SKM-1 treated with dmso at 0.1 percent for 144 hours (cell line): Measurements from ENCODE around the gene MEIS3.

ENCODE experiments used
- DNase-seq: peaks from one replicate; lab custom pipeline; 2025; ENCODE audit not compliant: unreplicated experiment; lab: John Stamatoyannopoulos, UW

The MEIS3 gene

GRCh38 chr19:47419030-47419783 is at the start of gene MEIS3:
MEIS3 (minus strand) TSS chr19:47419527; CDS start chr19:47419081, 446 bp downstream.
- DNase-seq = no peak

GRCh38 chr19:47467914-47468313 is 48.6 kb upstream of the MEIS3 start:
- no peak for DNase-seq

GRCh38 chr19:47465957-47466356 is 46.6 kb upstream of the MEIS3 start:
- DNase-seq = no peak

GRCh38 chr19:47464675-47465419 is 45.5 kb upstream of the MEIS3 start:
- no peak for DNase-seq

- DNase-seq = no peak
These were observed 42.5 kb upstream of the MEIS3 start for GRCh38 chr19:47461876-47462275.

GRCh38 chr19:47459477-47459876 is 40.1 kb upstream of the MEIS3 start:
- no peak for DNase-seq

GRCh38 chr19:47458672-47459071 is 39.3 kb upstream of the MEIS3 start:
- DNase-seq = no peak

GRCh38 chr19:47456721-47457474 is 37.6 kb upstream of the MEIS3 start:
- no peak for DNase-seq

GRCh38 chr19:47450478-47450877 is 31.2 kb upstream of the MEIS3 start:
- no peak for DNase-seq

GRCh38 chr19:47448360-47448727 is 29.0 kb upstream of the MEIS3 start:
- no peak for DNase-seq

GRCh38 chr19:47447470-47448359 is 28.4 kb upstream of the MEIS3 start:
- DNase-seq = no peak

GRCh38 chr19:47446534-47447469 is 27.5 kb upstream of the MEIS3 start:
- no peak for DNase-seq

- no peak for DNase-seq
These were observed 26.6 kb upstream of the MEIS3 start for GRCh38 chr19:47445937-47446402.

GRCh38 chr19:47445527-47445926 is 26.2 kb upstream of the MEIS3 start:
- DNase-seq = no peak

GRCh38 chr19:47444388-47444821 is 25.1 kb upstream of the MEIS3 start:
- no peak for DNase-seq

- no peak for DNase-seq
These were observed 24.0 kb upstream of the MEIS3 start for GRCh38 chr19:47443331-47443730.

- no peak for DNase-seq
These were observed 19.5 kb upstream of the MEIS3 start for GRCh38 chr19:47438793-47439220.

- no peak for DNase-seq
These were observed 18.2 kb upstream of the MEIS3 start for GRCh38 chr19:47437500-47437899.

- peak; percentile 33 for DNase-seq
These were observed 17.5 kb upstream of the MEIS3 start for GRCh38 chr19:47436712-47437401.
